ENCODE data around the gene PLLP. TPM values are rescaled to one million over a fixed set of nuclear protein-coding genes. Genes with fewer than 3 reads are reported as not detected.

The PLLP gene
- polyA plus RNA-seq, 1 donor (not counting 4 experiments of a cell fraction or from before 2014, with no cell fraction given): 8.7 TPM

- dilution Hi-C loops (cut with MboI; ENCODE audit: extremely low pct_ligation_motif_present, low sequenced_read_pairs): no loop called here
- no peak for FAIRE-seq
- H2AFZ ChIP-seq (ENCODE audit: control insufficient read depth, low read length): no peak overlapping the region
Measured at GRCh38 chr16:57285379-57285778, 907 bp upstream of the PLLP start.

GRCh38 chr16:57284952-57285363 is 486 bp upstream of the PLLP start:
- FAIRE-seq: no peak
- Histone ChIP-seq H3K4me3 (ENCODE audit: control insufficient read depth in 2 of 3, extremely low read depth in 1 of 3, insufficient read depth in 2 of 3, low read depth in 1 of 3, low read length in 3 of 3) (peak overlapping the region; percentile 50 to 61 (median 56)), H2AFZ (ENCODE audit: control insufficient read depth, low read length) (peak overlapping the region; percentile 70), H3K4me2 (ENCODE audit: control insufficient read depth, extremely low read depth, insufficient read depth, low read depth, low read length) (peak overlapping the region; percentile 71), H3K79me2 (ENCODE audit: control insufficient read depth, insufficient read depth, low read length) (no peaks in the 10 kb centered on the region), H3K9ac (ENCODE audit: control insufficient read depth, extremely low read depth, insufficient read depth, low read length) (peak overlapping the region; percentile 63), H3K27me3 (ENCODE audit: control insufficient read depth, extremely low read depth, insufficient read depth, low read length) (peaks cover 10% of the 10 kb centered on the region), H3K9me3 (ENCODE audit: control insufficient read depth, low read depth, low read length) (no peaks in the 10 kb centered on the region), H3K36me3 (ENCODE audit: control insufficient read depth in 2 of 2, extremely low read depth in 1 of 2, insufficient read depth in 2 of 2, low read length in 2 of 2) (no peaks in the 10 kb centered on the region), H3K9me1 (ENCODE audit: control insufficient read depth, extremely low read depth, insufficient read depth, low read length) (no peaks in the 10 kb centered on the region), H4K20me1 (ENCODE audit: control insufficient read depth, extremely low read depth, insufficient read depth, low read length) (no peaks in the 10 kb centered on the region), H3K4me1 (ENCODE audit: control insufficient read depth, extremely low read depth, insufficient read depth, low read length) (peaks cover 11% of the 10 kb centered on the region), H3K27ac (ENCODE audit: control insufficient read depth, insufficient read depth, low read length) (no peak overlapping the region)
- DNase-seq (ENCODE audit: low read depth, low spot score): no peak
- dilution Hi-C loops (cut with MboI; ENCODE audit: extremely low pct_ligation_motif_present, low sequenced_read_pairs): no loop called here
- no peak for TF ChIP-seq EZH2 (IDR thresholded peaks at IDR 0.05; ENCODE audit: low read length)
- TF ChIP-seq CTCF (optimal IDR thresholded peaks at IDR 0.05 in 1 of 3, IDR thresholded peaks at IDR 0.05 in 1 of 3, conservative IDR thresholded peaks at IDR 0.05 in 1 of 3; ENCODE audit: extremely low read depth in 1 of 3, insufficient read depth in 2 of 3, low read length in 3 of 3): no peak

More at GRCh38 chr16:57285379-57285778, 907 bp upstream of the PLLP start:
- Histone ChIP-seq H3K27ac (ENCODE audit: control insufficient read depth, insufficient read depth, low read length) (no peak overlapping the region), H3K4me1 (ENCODE audit: control insufficient read depth, extremely low read depth, insufficient read depth, low read length) (peaks cover 7% of the 10 kb centered on the region), H3K9me3 (ENCODE audit: control insufficient read depth, low read depth, low read length) (no peaks in the 10 kb centered on the region), H3K27me3 (ENCODE audit: control insufficient read depth, extremely low read depth, insufficient read depth, low read length) (peaks cover 10% of the 10 kb centered on the region), H3K9ac (ENCODE audit: control insufficient read depth, extremely low read depth, insufficient read depth, low read length) (no peak overlapping the region), H4K20me1 (ENCODE audit: control insufficient read depth, extremely low read depth, insufficient read depth, low read length) (no peaks in the 10 kb centered on the region), H3K4me2 (ENCODE audit: control insufficient read depth, extremely low read depth, insufficient read depth, low read depth, low read length) (no peak overlapping the region), H3K79me2 (ENCODE audit: control insufficient read depth, insufficient read depth, low read length) (no peaks in the 10 kb centered on the region), H3K36me3 (ENCODE audit: control insufficient read depth in 2 of 2, extremely low read depth in 1 of 2, insufficient read depth in 2 of 2, low read length in 2 of 2) (no peaks in the 10 kb centered on the region), H3K4me3 (ENCODE audit: control insufficient read depth in 2 of 3, extremely low read depth in 1 of 3, insufficient read depth in 2 of 3, low read depth in 1 of 3, low read length in 3 of 3) (no peak overlapping the region), H3K9me1 (ENCODE audit: control insufficient read depth, extremely low read depth, insufficient read depth, low read length) (no peaks in the 10 kb centered on the region)
- TF ChIP-seq CTCF (optimal IDR thresholded peaks at IDR 0.05 in 1 of 3, IDR thresholded peaks at IDR 0.05 in 1 of 3, conservative IDR thresholded peaks at IDR 0.05 in 1 of 3; ENCODE audit: extremely low read depth in 1 of 3, insufficient read depth in 2 of 3, low read length in 3 of 3) (no peak), EZH2 (IDR thresholded peaks at IDR 0.05; ENCODE audit: low read length) (no peak)
- no peak for DNase-seq (ENCODE audit: low read depth, low spot score)
